H1 (cell line): Measurements from ENCODE around the gene WDR11. TPM values are rescaled to one million over a fixed set of nuclear protein-coding genes. Genes with fewer than 3 reads are reported as not detected.
A peak's percentile ranks its signal among the peaks of the same experiment; 100 is the strongest.

Experiments
- CTCF ChIA-PET: fragments of 300-600 bp; sonication (Branson Sonifier 250); formaldehyde crosslinking; loops from one replicate; lab custom pipeline; 2021; ENCODE audit not compliant: partially characterized antibody; lab: Charles Lee
- POLR2A ChIA-PET: fragments of 300-600 bp; sonication (Branson Sonifier 250); formaldehyde crosslinking; loops from one replicate; lab custom pipeline; 2021; ENCODE audit warnings: inconsistent platforms; ENCODE audit not compliant: partially characterized antibody; lab: Charles Lee
- DNase-seq, 2 experiments: peaks; one replicate each; pipeline versions ENCODE4 v3.0.0 to v3.0.0-alpha.2; 2010 to 2022; ENCODE audit warnings: low spot score in 2 of 2, low read depth in 1 of 2, mixed read lengths in 1 of 2
- FAIRE-seq: peaks from 2 replicates; lab custom pipeline; 2011; peaks lifted over from hg19 to GRCh38; lab: Jason Lieb, UNC
- H2AFZ ChIP-seq: 2 replicates; pipeline ENCODE4 v1.8.1; 2012; ENCODE audit warnings: low read length, inconsistent platforms
- H2AK5ac ChIP-seq: 2 replicates; pipeline ENCODE4 v1.6.1; 2013; ENCODE audit warnings: low read depth, low read length
- H2BK120ac ChIP-seq: replicated peaks from 2 replicates; pipeline ENCODE3; 2013; ENCODE audit warnings: low read depth, low read length, inconsistent platforms
- H2BK12ac ChIP-seq: 2 replicates; pipeline ENCODE4 v1.6.1; 2013; ENCODE audit warnings: low read depth, low read length
- H2BK15ac ChIP-seq: 2 replicates; pipeline ENCODE4 v1.6.1; 2013; ENCODE audit warnings: low read length
- H2BK20ac ChIP-seq: 2 replicates; pipeline ENCODE4 v1.6.1; 2013; ENCODE audit warnings: low read length
- H2BK5ac ChIP-seq: 2 replicates; pipeline ENCODE4 v1.6.1; 2013; ENCODE audit warnings: low read depth, low read length
- H3K14ac ChIP-seq: 2 replicates; pipeline ENCODE4 v1.6.1; 2013; ENCODE audit warnings: inconsistent platforms; ENCODE audit not compliant: insufficient read length
- H3K18ac ChIP-seq: 2 replicates; pipeline ENCODE4 v1.6.1; 2013; ENCODE audit warnings: low read length; ENCODE audit errors: extremely low read depth
- H3K23ac ChIP-seq: 2 replicates; pipeline ENCODE4 v1.6.1; 2013; ENCODE audit warnings: inconsistent platforms; ENCODE audit not compliant: insufficient read length
- H3K23me2 ChIP-seq: 2 replicates; pipeline ENCODE4 v1.6.1; 2013; ENCODE audit warnings: low read depth, low read length
- H3K27ac ChIP-seq: 2 replicates; pipeline ENCODE4 v1.6.1; 2011; ENCODE audit warnings: low read depth, low read length, inconsistent platforms
- H3K27me3 ChIP-seq, 4 experiments: replicated peaks in 1 of 4; 1 replicate in 1 of 4; 2 replicates in 3 of 4; pipeline versions ENCODE4 v1.6.1 to v1.8.1; 2011 to 2013; ENCODE audit warnings: low read length in 3 of 4, mild to moderate bottlenecking in 3 of 4, inconsistent platforms in 2 of 4, mixed read lengths in 2 of 4, moderate library complexity in 1 of 4; ENCODE audit not compliant: control insufficient read depth in 3 of 4, insufficient read depth in 3 of 4; ENCODE audit errors: extremely low read depth in 1 of 4
- H3K36me3 ChIP-seq, 4 experiments: 2 replicates each; pipeline versions ENCODE4 v1.6.1 to v1.8.1; 2011 to 2013; ENCODE audit warnings: mild to moderate bottlenecking in 4 of 4, low read length in 3 of 4, moderate library complexity in 2 of 4, control low read depth in 1 of 4, inconsistent platforms in 1 of 4; ENCODE audit not compliant: insufficient read depth in 4 of 4, control insufficient read depth in 2 of 4
- H3K4ac ChIP-seq: replicated peaks from 2 replicates; pipeline ENCODE3; 2013; ENCODE audit warnings: low read length, low read depth, mixed read lengths, inconsistent platforms; ENCODE audit not compliant: insufficient read length
- H3K4me1 ChIP-seq, 4 experiments: replicated peaks in 1 of 4; 1 replicate in 1 of 4; 2 replicates in 3 of 4; pipeline versions ENCODE4 v1.6.1 to v1.8.1; 2011 to 2013; ENCODE audit warnings: low read length in 3 of 4, inconsistent platforms in 2 of 4, mixed read lengths in 1 of 4; ENCODE audit not compliant: insufficient read depth in 4 of 4, control insufficient read depth in 3 of 4
- H3K4me2 ChIP-seq, 2 experiments: 2 replicates each; pipeline versions ENCODE4 v1.6.1 to v1.8.1; 2011 to 2013; ENCODE audit warnings: low read depth in 2 of 2, low read length in 2 of 2, control low read depth in 1 of 2, inconsistent platforms in 1 of 2, mild to moderate bottlenecking in 1 of 2; ENCODE audit not compliant: insufficient read depth in 1 of 2
- H3K4me3 ChIP-seq, 4 experiments: fragments of 200-600, 300-600 bp in 1 of 4; sonication (generic), shearing (Covaris generic), sonication (Bioruptor Twin) in 1 of 4; 2 replicates each; pipeline versions ENCODE4 v1.5.1 to v1.8.1; 2011 to 2016; ENCODE audit warnings: low read length in 4 of 4, low read depth in 3 of 4, control low read depth in 2 of 4, inconsistent platforms in 2 of 4, mild to moderate bottlenecking in 2 of 4, mixed read lengths in 1 of 4, moderate library complexity in 1 of 4; ENCODE audit not compliant: insufficient read depth in 2 of 4; ENCODE audit errors: extremely low read depth in 1 of 4
- H3K56ac ChIP-seq: replicated peaks from 2 replicates; pipeline ENCODE3; 2013; ENCODE audit warnings: low read depth, mild to moderate bottlenecking, mixed read lengths, low read length, inconsistent platforms; ENCODE audit not compliant: insufficient read length
- H3K79me1 ChIP-seq: 2 replicates; pipeline ENCODE4 v1.6.1; 2013; ENCODE audit warnings: low read depth, low read length, control low read depth
- H3K79me2 ChIP-seq, 2 experiments: 2 replicates each; pipeline versions ENCODE4 v1.6.1 to v1.8.1; 2012 to 2013; ENCODE audit warnings: low read length in 2 of 2, mild to moderate bottlenecking in 2 of 2, inconsistent platforms in 1 of 2; ENCODE audit not compliant: insufficient read depth in 2 of 2, control insufficient read depth in 1 of 2
- H3K9ac ChIP-seq, 4 experiments: replicated peaks in 1 of 4; 1 replicate in 1 of 4; 2 replicates in 3 of 4; pipeline versions ENCODE4 v1.6.1 to v1.8.1; 2011 to 2013; ENCODE audit warnings: low read depth in 3 of 4, low read length in 3 of 4, control low read depth in 2 of 4, mild to moderate bottlenecking in 2 of 4, moderate library complexity in 2 of 4, inconsistent platforms in 1 of 4; ENCODE audit errors: extremely low read depth in 1 of 4
- H3K9me3 ChIP-seq, 2 experiments: 2 replicates each; pipeline versions ENCODE4 v1.6.1 to v1.8.1; 2012 to 2013; ENCODE audit warnings: mild to moderate bottlenecking in 2 of 2, moderate library complexity in 2 of 2, control low read depth in 1 of 2, inconsistent platforms in 1 of 2, low read depth in 1 of 2, low read length in 1 of 2, mixed read lengths in 1 of 2; ENCODE audit not compliant: insufficient read depth in 2 of 2
- H4K20me1 ChIP-seq, 2 experiments: replicated peaks in 1 of 2; 2 replicates each; pipeline versions ENCODE3 to v1.8.1; 2011 to 2013; ENCODE audit warnings: inconsistent platforms in 2 of 2, low read length in 2 of 2, mild to moderate bottlenecking in 1 of 2; ENCODE audit not compliant: insufficient read depth in 2 of 2, control insufficient read depth in 1 of 2
- H4K5ac ChIP-seq: 2 replicates; pipeline ENCODE4 v1.6.1; 2013; ENCODE audit warnings: low read length, low read depth, mixed read lengths, inconsistent platforms; ENCODE audit not compliant: insufficient read length
- H4K8ac ChIP-seq: 2 replicates; pipeline ENCODE4 v1.8.0; 2013; ENCODE audit warnings: mild to moderate bottlenecking, moderate library complexity, low read length, inconsistent platforms; ENCODE audit not compliant: insufficient read depth; ENCODE audit errors: extremely low read depth
- H4K91ac ChIP-seq: replicated peaks from 2 replicates; pipeline ENCODE3; 2013; ENCODE audit warnings: low read length, mixed read lengths, inconsistent platforms; ENCODE audit not compliant: insufficient read length
- JUN ChIP-seq: IDR thresholded peaks from 2 replicates; pipeline ENCODE4 v1.6.1; 2011; ENCODE audit warnings: low read depth, mild to moderate bottlenecking, improper control_type of control experiment, low read length
- KDM1A ChIP-seq: fragments of 200-600, 300-600 bp; sonication (generic); IDR thresholded peaks from 2 replicates; pipeline ENCODE4 v1.7.1; 2016; ENCODE audit warnings: mild to moderate bottlenecking, low read length, borderline replicate concordance
- YY1 ChIP-seq: IDR thresholded peaks from 2 replicates; pipeline ENCODE4 v1.6.1; 2011; ENCODE audit warnings: low read depth, mild to moderate bottlenecking, low read length
- WGBS, 2 experiments: shearing (Covaris generic) in 1 of 2; methylation state at CpG; one replicate each; pipeline versions ENCODE4 v1.1.6 to v1.1.7; 2013 to 2015; ENCODE audit warnings: low lambda C conversion rate in 2 of 2, mixed read lengths in 2 of 2, inconsistent platforms in 1 of 2, low coverage in 1 of 2, missing lambda C conversion rate in 1 of 2; ENCODE audit not compliant: insufficient replicate concordance in 2 of 2, insufficient coverage in 1 of 2, insufficient read length in 1 of 2; ENCODE audit errors: extremely low coverage in 1 of 2, missing lambda C conversion rate in 1 of 2; 5-methylcytosine and 5-hydroxymethylcytosine counted together
- polyA plus RNA-seq, 7 experiments: library from polyadenylated mRNA; depleted of rRNA in 3 of 7; stranded (reverse) in 5 of 7; unstranded in 2 of 7; fragments of >200 nt in 5 of 7; fragments of 200-250 nt in 2 of 7; gene quantifications; 1 replicate in 5 of 7; 2 replicates in 1 of 7; 4 replicates in 1 of 7; pipeline versions ENCODE4 v1.2.1 to v1.2.3, GENCODE V29; 2011 to 2013; ENCODE audit warnings: missing spikeins in 2 of 7, mixed read lengths in 2 of 7
- total RNA-seq: library from RNA; stranded (reverse); fragmentation: NEBNext Ultra II Directional; extraction: Animal tissue kit (Norgen Biotek cat#: 25700); gene quantifications from 2 replicates; pipeline ENCODE4 v1.2.1, GENCODE V29; 2021

The WDR11 gene
- total and polyA plus RNA-seq, 2 of the 8 experiments (the other 6 are each of a cell fraction or from before 2014, with no cell fraction given): 39.7 to 41.9 TPM

DNA sequence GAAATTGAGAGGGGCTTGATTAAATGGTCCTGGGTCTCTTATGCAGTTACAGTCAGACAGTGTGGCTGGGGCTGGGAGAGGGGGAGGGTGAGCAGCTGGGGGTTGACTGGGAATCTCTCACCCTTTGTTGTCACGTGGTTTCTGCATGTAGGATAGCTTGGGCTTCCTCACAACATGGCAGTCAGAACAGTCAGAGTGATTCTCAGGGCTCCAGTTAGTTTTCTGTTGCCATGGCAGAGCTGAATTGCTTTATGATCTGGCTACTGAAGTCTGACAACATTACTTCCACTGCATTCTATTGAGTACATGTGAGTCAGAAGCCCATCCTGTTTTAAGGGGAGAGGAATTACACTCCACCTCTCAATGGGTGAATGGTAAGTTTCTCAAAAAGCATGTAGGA is 102.7 kb downstream of the WDR11 start:
- H2BK20ac ChIP-seq: no peak overlapping the region
- H3K23ac ChIP-seq: no peak overlapping the region
- no peak overlapping the region for H3K56ac ChIP-seq
- H3K4me3 ChIP-seq: no peak overlapping the region
- DNase-seq (no peak), FAIRE-seq (no peak)
- H3K27ac ChIP-seq: no peak overlapping the region
- no peak overlapping the region for H2BK5ac ChIP-seq
- CTCF ChIA-PET: interaction anchor here (0.8 to 3.0 kb wide), 5 partner anchors 9 to 520 kb away, joined by 3 to 13 read pairs (median 4); no protein-coding TSS in a partner anchor
- H2BK15ac ChIP-seq: no peak overlapping the region
- H4K5ac ChIP-seq: no peak overlapping the region
- no peaks in the 10 kb centered on the region for H4K20me1 ChIP-seq
- H3K4me2 ChIP-seq: no peak overlapping the region
- no peaks in the 10 kb centered on the region for H3K79me1 ChIP-seq
- no peaks in the 10 kb centered on the region for H3K79me2 ChIP-seq
- no peak overlapping the region for H3K9ac ChIP-seq
- H3K4me1 ChIP-seq: peaks cover 5 to 21% (median 13%) of the 10 kb centered on the region in 4 experiments
- H3K36me3 ChIP-seq: no peaks in the 10 kb centered on the region; a peak in 1 of 8 replicates
- peaks cover 12% of the 10 kb centered on the region for H3K23me2 ChIP-seq
- no peak overlapping the region for H2AK5ac ChIP-seq
- H3K4ac ChIP-seq: no peak overlapping the region
- POLR2A ChIA-PET: interaction anchor here (1.0 kb wide), 1 partner anchor 12 kb away, joined by 4 read pairs; no protein-coding TSS in a partner anchor
- TF ChIP-seq JUN (no peak), YY1 (0 out of 2 replicates have a peak, but pooled peaks have one; percentile 44), KDM1A (no peak)
- no peak overlapping the region for H2BK120ac ChIP-seq
- H3K27me3 ChIP-seq: peaks cover 11 to 16% (median 13%) of the 10 kb centered on the region in 4 experiments
- no peak overlapping the region for H2AFZ ChIP-seq
- no peak overlapping the region for H3K14ac ChIP-seq
- H3K9me3 ChIP-seq: 0 out of 4 replicates have a peak, but pooled peaks cover 0 to 2% of the 10 kb centered on the region in 2 experiments
- H2BK12ac ChIP-seq: no peak overlapping the region
- no peak overlapping the region for H4K8ac ChIP-seq
- 100% methylated on average over 1 of the region's 1 CpG; no CpG with 5 or more reads in 1 of the 2 experiments for WGBS, 2 experiments
- no peak overlapping the region for H3K18ac ChIP-seq
- no peak overlapping the region for H4K91ac ChIP-seq
